HG02884 (cell line): Measurements from ENCODE around the gene EPS15.

Source experiments
- ATAC-seq: cut with Tn5 transposase; IDR thresholded peaks from one replicate; pipeline ENCODE4 v1.9.1; 2021; ENCODE audit warnings: mild to moderate bottlenecking, moderate library complexity; ENCODE audit not compliant: unreplicated experiment

Gene EPS15

DNA sequence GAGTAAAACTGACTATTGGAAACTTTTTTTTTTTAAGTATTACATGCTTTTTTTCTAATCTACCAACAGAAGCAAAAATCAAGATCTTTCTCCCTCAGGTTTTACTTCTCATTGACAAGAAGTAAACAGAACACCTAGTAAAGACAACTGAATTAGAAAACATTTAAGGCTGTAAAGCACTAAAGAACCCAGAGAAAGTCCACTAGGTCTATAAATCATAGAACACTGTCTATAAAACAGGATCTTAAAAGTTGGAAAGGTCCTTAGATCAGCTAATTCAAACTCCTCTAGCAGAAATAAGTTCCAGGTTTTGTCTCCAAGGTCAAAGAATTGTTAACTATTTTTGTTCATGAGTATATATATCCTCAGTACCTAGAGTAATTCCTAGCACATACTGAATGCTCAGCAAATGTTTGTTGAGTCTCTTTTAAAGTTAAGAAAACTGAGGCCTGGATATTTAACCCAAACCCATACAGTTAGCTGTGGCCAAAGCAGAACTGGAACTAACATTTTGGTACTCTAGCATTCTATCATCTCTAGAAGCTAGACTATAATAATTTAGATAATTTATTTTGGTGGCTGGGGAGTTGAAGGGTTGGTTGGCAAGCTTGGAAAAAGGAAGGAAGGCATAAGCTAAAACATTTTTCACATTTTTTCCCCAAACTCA lies 3.0 kb downstream of the EPS15 start:
- ATAC-seq = no peak

DNA sequence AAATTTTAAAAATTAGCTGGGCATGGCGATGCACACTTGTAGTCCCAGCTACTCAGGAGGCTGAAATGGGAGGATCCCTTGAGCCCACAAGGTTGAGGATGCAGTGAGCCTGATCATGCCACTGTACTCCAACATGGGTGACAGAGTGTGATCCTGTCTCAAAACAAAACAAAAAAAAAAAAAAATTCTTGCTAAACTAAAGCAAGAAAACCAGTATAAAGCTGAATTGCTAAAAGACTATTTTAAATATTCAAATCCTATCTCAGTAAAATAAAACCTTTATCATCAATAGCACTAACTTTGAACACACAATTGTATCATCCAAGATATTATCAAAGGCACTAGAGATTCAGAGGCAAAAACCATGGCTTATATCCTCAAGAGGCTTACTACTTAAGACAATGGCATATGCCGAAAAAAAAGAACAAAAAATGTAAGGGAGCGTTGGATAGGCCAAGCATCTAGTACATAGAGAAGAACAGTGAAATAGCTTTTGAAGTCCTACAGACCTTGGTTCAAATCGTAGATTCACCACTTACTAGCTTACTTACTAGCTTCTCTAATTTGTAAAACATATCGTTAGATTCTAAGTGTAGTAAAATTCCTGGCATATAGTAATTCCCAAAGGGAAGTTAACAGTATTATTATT lies 3.6 kb downstream of the EPS15 start:
- ATAC-seq = no peak

- no peak for ATAC-seq
These were observed 4.3 kb downstream of the EPS15 start for GRCh38 chr1:51514733-51515132.

DNA sequence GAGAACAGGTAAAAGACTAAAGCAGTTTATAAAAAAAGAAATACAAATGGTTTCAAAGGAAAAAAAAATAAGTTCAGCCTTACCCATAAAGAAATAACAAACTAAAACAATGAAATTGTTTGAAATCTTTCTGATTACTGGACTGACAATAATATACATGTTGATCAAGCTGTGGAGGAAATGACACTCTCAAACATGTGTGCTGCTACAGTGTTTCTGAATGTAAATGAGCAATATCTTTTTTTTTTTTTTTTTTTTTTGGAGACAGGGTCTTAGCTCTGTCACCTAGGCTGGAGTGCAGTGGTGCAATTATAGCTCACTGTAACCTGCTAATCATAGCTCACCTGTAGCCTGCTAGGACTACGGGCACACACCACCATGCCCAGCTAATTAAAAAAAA lies 6.5 kb downstream of the EPS15 start:
- no peak for ATAC-seq

- no peak for ATAC-seq
These were observed 6.9 kb downstream of the EPS15 start for GRCh38 chr1:51512120-51512519.

- ATAC-seq = no peak
These were observed 9.3 kb downstream of the EPS15 start for GRCh38 chr1:51509773-51510172.

GRCh38 chr1:51506537-51506936 lies 12.5 kb downstream of the EPS15 start:
- no peak for ATAC-seq

- ATAC-seq = peak; percentile 28
These were observed 14.1 kb downstream of the EPS15 start for GRCh38 chr1:51504806-51505525.

DNA sequence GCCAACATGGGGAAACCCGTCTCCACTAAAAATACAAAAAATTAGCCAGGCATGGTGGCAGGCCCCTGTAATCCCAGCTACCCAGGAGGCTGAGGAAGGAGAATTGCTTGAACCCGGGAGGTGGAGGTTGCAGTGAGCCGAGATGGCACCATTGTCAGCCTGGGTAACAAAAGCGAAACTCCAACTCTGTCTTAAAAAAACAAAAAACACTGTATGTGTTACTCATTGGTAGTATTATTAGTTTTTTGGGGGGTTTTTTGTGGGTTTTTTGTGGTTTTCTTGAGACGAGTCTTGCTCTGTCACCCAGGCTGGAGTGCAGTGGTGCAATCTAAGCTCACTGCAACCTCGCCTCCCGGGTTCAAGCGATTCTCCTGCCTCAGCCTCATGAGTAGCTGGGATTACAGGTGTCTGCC lies 17.8 kb downstream of the EPS15 start:
- ATAC-seq = peak; percentile 58

- ATAC-seq = no peak
These were observed 19.4 kb downstream of the EPS15 start for GRCh38 chr1:51499694-51500093.

DNA sequence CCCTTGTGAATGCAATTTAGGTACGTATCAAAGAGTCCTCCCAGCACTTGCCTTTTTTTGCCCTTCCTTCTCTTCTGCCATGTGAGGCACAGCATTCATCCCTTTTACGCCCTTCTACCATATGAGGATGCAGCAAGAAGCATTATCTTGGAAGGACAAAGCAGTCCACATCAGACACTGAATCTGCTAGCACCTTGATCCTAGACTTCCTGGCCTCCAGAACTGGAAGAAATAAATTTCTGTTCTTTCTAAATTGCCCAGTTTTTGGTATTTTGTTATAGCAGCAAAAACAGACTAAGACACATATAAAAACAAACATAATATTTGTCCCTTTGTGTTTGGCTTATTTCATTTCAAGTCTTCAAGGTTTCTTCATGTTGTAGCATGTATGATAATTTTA lies 20.1 kb downstream of the EPS15 start:
- no peak for ATAC-seq

DNA sequence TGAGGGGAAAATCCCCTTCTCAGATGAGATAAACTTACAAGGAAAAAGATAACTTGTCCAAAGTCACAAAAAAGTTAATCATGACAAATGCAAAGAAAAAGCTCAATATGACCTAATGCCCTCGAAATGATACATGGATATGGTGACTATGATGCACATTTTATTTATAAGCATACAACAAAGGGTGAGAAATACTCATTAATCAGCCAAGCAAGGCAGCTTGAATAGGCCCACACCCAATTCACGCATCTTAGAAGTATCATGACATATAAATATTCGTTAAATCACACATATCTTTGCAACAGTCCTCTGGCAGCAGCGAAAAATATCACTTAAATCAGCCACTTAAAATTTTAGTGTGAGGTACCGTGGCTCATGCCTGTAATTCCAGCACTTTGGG lies 21.7 kb downstream of the EPS15 start:
- ATAC-seq = no peak

DNA sequence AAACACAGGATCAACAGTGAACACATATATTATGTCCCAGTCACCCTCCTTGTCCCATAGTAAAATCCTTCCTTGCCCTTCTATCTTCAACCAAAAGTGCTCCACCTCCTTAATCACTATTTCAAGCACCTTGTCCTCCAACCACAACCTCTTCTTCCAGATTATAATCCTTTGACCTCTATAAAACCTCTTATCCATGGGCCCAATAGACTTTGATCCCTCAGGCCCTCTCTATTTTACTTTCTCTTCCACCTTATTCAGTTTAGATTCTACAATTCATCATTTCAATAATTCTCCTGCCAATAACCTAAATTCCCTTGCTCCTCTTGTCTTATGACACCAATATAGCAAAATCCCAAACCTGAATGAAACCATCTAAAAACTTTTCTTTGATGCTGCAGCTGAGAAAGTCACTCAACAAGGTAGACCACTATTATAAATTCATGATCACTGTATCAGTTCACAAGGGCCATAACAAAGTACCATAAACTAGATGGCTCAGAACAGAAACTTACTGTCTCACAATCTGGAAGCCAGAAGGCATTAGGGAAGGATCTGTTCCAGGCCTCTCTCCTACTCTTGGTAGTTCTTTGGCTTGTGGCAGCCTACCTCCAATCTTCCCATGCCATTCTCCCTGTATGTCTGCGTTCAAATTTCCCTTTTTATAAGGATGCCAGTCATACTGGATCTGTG lies 24.8 kb downstream of the EPS15 start:
- ATAC-seq = no peak

DNA sequence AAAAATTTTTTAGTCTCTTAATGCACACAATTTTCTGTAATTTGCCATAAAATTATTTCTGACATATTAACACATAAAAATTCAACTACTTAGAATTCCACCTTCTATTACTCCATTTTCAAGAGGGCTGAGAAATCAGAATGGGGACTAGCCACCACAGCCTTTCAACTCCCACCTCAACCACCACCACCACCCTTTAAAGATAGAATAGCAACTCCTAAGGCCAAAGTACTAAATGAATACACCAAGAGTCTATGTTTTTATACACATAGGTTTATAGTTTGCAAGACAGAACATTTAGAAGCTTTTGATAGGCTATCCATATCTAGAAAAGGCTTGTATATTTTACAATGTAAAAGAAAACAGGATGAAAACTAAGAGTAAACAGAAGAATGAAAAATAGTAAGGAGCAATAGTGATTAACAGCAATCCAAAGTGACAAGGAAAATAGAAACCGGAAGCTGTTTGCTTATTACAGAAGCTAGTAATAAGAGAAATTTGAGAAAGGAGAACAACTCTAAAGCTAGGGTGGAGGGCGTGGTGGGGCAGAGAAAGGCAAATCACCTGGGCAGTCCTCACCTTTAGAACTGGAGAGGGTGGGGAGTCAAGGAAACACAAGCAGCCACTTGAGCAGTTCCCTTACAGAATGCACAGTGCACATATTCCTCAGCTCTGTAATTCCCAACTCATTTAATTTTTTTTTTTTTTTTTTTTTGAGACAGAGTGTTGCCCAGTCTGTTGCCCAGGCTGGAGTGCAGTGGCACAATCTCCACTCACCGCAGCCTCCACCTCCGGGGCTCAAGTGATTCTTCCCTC lies 27.7 kb downstream of the EPS15 start:
- ATAC-seq = peak; percentile 61

GRCh38 chr1:51489472-51489871 lies 29.6 kb downstream of the EPS15 start:
- no peak for ATAC-seq

DNA sequence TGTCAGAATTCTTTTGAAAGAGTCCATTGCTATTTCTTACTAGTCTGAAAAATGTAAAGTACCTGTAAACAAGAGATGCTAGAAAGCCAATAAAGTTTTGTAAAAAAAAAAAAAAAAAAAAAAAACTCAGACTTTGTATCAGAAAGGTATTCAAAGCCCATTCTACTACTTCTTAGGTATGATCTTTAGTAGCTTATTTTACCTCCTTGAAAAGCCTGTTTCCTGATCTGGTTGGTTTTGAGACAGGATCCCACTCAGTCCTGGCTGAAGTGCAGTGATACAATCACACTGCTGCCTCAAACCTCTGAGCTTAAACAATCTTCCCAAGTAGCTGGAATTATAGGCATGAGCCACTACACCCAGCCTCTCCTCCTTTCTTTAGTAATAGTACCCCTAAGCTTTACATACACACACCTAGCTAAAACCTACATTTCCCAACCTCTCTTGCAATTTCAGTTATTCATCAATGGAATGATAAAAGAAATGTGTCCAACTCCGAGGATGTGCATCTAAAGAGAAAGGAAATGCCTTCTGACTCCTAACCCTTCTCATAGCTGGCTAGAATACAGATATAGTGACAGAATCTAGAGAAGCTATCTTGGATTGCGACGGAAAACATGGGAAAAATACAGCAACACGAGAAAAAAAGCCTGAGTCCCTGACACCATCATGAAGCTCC lies 30.6 kb downstream of the EPS15 start:
- ATAC-seq = no peak

DNA sequence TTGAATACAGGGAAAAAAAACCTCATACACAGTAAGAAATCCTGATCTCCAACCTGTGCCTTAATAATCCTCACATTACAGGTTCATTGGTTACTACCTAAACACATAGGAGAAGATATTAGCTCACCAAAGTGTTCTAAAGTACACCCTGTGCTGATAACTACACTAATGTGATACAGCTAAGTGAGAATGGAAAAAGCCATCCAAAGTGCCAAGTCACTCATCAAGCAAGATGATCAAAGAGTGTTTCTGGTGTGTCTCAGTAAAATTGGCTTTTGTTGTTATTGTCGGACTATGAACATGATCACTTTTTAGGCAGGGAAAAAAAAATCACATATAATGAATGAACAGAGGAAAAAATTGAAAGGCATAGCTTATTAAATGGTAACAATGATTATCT lies 31.4 kb downstream of the EPS15 start:
- no peak for ATAC-seq

- ATAC-seq = no peak
These were observed 34.5 kb downstream of the EPS15 start for GRCh38 chr1:51484591-51484990.

GRCh38 chr1:51482881-51483280 lies 36.2 kb downstream of the EPS15 start:
- no peak for ATAC-seq
